HG03025 (cell line): ENCODE measurements around the gene SAE1.

Experiments
- ATAC-seq: cut with Tn5 transposase; IDR thresholded peaks from one replicate; pipeline ENCODE4 v1.9.1; 2021; ENCODE audit warnings: mild to moderate bottlenecking, moderate library complexity; ENCODE audit not compliant: unreplicated experiment, low FRiP score

SAE1 gene

GRCh38 chr19:47203254-47203653 is 72.6 kb downstream of the SAE1 start:
- ATAC-seq: no peak

GRCh38 chr19:47209319-47210179 is 78.9 kb downstream of the SAE1 start:
- no peak for ATAC-seq

GRCh38 chr19:47210180-47210490 is 79.5 kb downstream of the SAE1 start:
- no peak for ATAC-seq

- no peak for ATAC-seq
These were observed 80.2 kb downstream of the SAE1 start for GRCh38 chr19:47210689-47211316.

- ATAC-seq: no peak
These were observed 84.9 kb downstream of the SAE1 start for GRCh38 chr19:47215581-47215980.

GRCh38 chr19:47221080-47221841 is 90.6 kb downstream of the SAE1 start:
- ATAC-seq: no peak

GRCh38 chr19:47221890-47222289 is 91.3 kb downstream of the SAE1 start:
- ATAC-seq: no peak

GRCh38 chr19:47225746-47226425 is 95.3 kb downstream of the SAE1 start:
- peak; percentile 21 for ATAC-seq

- peak; percentile 8 for ATAC-seq
These were observed 96.1 kb downstream of the SAE1 start for GRCh38 chr19:47226426-47227351.

- no peak for ATAC-seq
These were observed 96.9 kb downstream of the SAE1 start for GRCh38 chr19:47227352-47228167.

GRCh38 chr19:47228168-47228936 is 97.7 kb downstream of the SAE1 start:
- ATAC-seq: no peak

GRCh38 chr19:47228937-47229675 is 98.5 kb downstream of the SAE1 start:
- ATAC-seq: no peak

- ATAC-seq: no peak
These were observed 99.0 kb downstream of the SAE1 start for GRCh38 chr19:47229676-47230053.

- peak; percentile 21 for ATAC-seq
These were observed 99.7 kb downstream of the SAE1 start for GRCh38 chr19:47230054-47230920.

- ATAC-seq: no peak
These were observed 100.2 kb downstream of the SAE1 start, which contains the start of gene BBC3 for GRCh38 chr19:47230921-47231214. Gene BBC3, minus strand, starts transcription at chr19:47231199. Its CDS starts 2,768 bp downstream, at chr19:47228431.

- peak; percentile 38 for ATAC-seq
These were observed 100.8 kb downstream of the SAE1 start for GRCh38 chr19:47231215-47232054.
